Measurements from ENCODE around the gene NDUFV1.

NDUFV1 gene

GRCh38 chr11:67640758-67641337 lies 34.1 kb downstream of the NDUFV1 start:
- DNase-seq (ENCODE audit: low read depth), result no peak

GRCh38 chr11:67641338-67642172 lies 34.8 kb downstream of the NDUFV1 start:
- no peak for DNase-seq (ENCODE audit: low read depth)

- DNase-seq (ENCODE audit: low read depth), result no peak
Measured at GRCh38 chr11:67642173-67643120, 35.7 kb downstream of the NDUFV1 start.

- DNase-seq (ENCODE audit: low read depth), result no peak
Measured at GRCh38 chr11:67644042-67644441, 37.3 kb downstream of the NDUFV1 start.

- no peak for DNase-seq (ENCODE audit: low read depth)
Measured at GRCh38 chr11:67644472-67645418, 38.0 kb downstream of the NDUFV1 start.

GRCh38 chr11:67645521-67646461 lies 39.1 kb downstream of the NDUFV1 start:
- no peak for DNase-seq (ENCODE audit: low read depth)

- DNase-seq (ENCODE audit: low read depth), result no peak
Measured at GRCh38 chr11:67646535-67647336, 40.0 kb downstream of the NDUFV1 start.

- no peak for DNase-seq (ENCODE audit: low read depth)
Measured at GRCh38 chr11:67647471-67647870, 40.7 kb downstream of the NDUFV1 start.

GRCh38 chr11:67648140-67648795 lies 41.5 kb downstream of the NDUFV1 start:
- peak; percentile 12 for DNase-seq (ENCODE audit: low read depth)

- no peak for DNase-seq (ENCODE audit: low read depth)
Measured at GRCh38 chr11:67648796-67649613, 42.3 kb downstream of the NDUFV1 start.

GRCh38 chr11:67649634-67650510 lies 43.1 kb downstream of the NDUFV1 start:
- no peak for DNase-seq (ENCODE audit: low read depth)

GRCh38 chr11:67651976-67652781 lies 45.4 kb downstream of the NDUFV1 start:
- DNase-seq (ENCODE audit: low read depth), result no peak

GRCh38 chr11:67652965-67653845 lies 46.5 kb downstream of the NDUFV1 start:
- DNase-seq (ENCODE audit: low read depth), result no peak

- no peak for DNase-seq (ENCODE audit: low read depth)
Measured at GRCh38 chr11:67654225-67654624, 47.5 kb downstream of the NDUFV1 start.
